ENCODE data around the gene ZEB2. TPM values are rescaled to one million over a fixed set of nuclear protein-coding genes. Genes with fewer than 3 reads are reported as not detected.

The ZEB2 gene
- total RNA-seq, 6 experiments from 2014 or later = 13.5 to 35.9 (median 21.7) TPM

DNA sequence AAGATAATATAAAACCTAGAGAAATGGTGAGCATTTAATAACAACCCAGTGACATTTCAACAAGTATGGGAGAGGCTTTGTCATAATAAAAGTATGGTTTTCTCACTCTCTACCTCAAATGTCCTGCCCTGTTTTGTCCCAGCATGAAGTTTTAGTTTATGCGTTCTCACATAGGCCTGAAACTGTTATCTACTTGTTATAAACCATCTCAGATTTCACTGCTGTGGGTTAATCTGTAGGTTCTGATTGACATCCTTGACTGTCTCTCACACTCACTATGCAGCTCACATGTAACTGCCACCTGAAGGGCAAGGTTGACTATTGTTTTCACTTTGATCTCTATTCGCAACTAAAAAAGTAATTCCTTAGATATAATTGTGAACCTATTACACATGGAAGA, 44.9 kb downstream of the ZEB2 start:
- ATAC-seq (no peak), DNase-seq (no peak)
- no peak overlapping the region for H3K4me3 ChIP-seq
- intact Hi-C loops (cut with DNase I) = no loop called here
- no peaks in the 10 kb centered on the region for H3K27me3 ChIP-seq
- no peaks in the 10 kb centered on the region for H3K9me3 ChIP-seq
- 50% methylated on average over 2 of the region's 2 CpGs for WGBS (ENCODE audit: insufficient coverage, low coverage, low lambda C conversion rate, missing lambda C conversion rate)
- TF ChIP-seq POLR2A (IDR thresholded peaks at IDR 0.05) (no peak), CTCF (IDR thresholded peaks at IDR 0.05) (no peak)
- H3K4me1 ChIP-seq = no peaks in the 10 kb centered on the region
- no peaks in the 10 kb centered on the region for H3K36me3 ChIP-seq
- H3K27ac ChIP-seq = no peak overlapping the region

DNA sequence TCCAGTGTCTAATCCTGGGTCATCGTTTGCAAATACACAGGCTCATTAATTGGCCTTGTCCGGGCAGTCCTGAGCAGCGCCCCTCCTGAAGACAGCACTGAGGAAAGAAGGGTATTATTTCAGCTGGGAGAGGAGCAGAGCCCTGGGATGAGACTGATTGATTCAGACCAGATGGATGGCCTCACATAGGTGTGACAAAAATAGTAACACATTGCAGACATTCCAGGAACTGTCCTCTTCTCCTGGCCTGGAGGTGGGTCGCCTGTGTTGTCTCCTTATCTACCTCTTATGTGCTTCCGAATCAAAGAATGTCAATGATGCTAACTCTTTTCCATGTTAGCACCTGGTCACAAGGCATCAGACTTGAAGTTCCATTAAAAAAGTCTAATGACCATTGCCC, 45.9 kb downstream of the ZEB2 start:
- H3K4me1 ChIP-seq = no peaks in the 10 kb centered on the region
- no CpG with 5 or more reads among the region's 5 CpGs for WGBS (ENCODE audit: insufficient coverage, low coverage, low lambda C conversion rate, missing lambda C conversion rate)
- ATAC-seq = no peak
- H3K36me3 ChIP-seq = no peaks in the 10 kb centered on the region
- H3K27ac ChIP-seq = no peak overlapping the region
- TF ChIP-seq POLR2A (IDR thresholded peaks at IDR 0.05) (no peak), CTCF (IDR thresholded peaks at IDR 0.05) (no peak)
- intact Hi-C loops (cut with DNase I) = no loop called here
- no peaks in the 10 kb centered on the region for H3K27me3 ChIP-seq
- H3K4me3 ChIP-seq = no peak overlapping the region
- no peaks in the 10 kb centered on the region for H3K9me3 ChIP-seq
- no peak for DNase-seq

DNA sequence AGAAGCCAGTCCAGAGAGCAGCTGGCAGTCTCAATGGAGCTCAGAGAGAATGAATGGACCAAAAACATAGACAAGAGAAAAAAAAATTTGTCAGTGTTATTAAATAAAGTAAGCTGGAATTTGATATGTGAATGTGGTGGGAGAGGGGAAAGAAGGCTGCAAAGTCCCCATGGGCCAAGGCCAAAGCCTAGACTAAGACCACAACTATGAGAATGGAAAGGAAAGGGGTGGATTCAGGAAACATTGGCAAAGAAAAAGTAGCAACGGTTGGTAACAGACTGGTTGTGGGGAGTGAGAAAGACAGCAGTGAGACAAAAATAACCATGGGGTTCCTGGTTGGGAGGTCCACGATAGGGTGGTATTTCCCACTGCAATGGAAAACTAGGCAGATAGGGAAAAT, 47.0 kb downstream of the ZEB2 start:
- no peaks in the 10 kb centered on the region for H3K4me1 ChIP-seq
- H3K27me3 ChIP-seq = no peaks in the 10 kb centered on the region
- TF ChIP-seq CTCF (IDR thresholded peaks at IDR 0.05) (no peak), POLR2A (IDR thresholded peaks at IDR 0.05) (no peak)
- H3K9me3 ChIP-seq = no peaks in the 10 kb centered on the region
- H3K36me3 ChIP-seq = no peaks in the 10 kb centered on the region
- DNase-seq (no peak), ATAC-seq (no peak)
- H3K4me3 ChIP-seq = no peak overlapping the region
- 35% methylated on average over 2 of the region's 2 CpGs for WGBS (ENCODE audit: insufficient coverage, low coverage, low lambda C conversion rate, missing lambda C conversion rate)
- no peak overlapping the region for H3K27ac ChIP-seq
- intact Hi-C loops (cut with DNase I) = no loop called here

DNA sequence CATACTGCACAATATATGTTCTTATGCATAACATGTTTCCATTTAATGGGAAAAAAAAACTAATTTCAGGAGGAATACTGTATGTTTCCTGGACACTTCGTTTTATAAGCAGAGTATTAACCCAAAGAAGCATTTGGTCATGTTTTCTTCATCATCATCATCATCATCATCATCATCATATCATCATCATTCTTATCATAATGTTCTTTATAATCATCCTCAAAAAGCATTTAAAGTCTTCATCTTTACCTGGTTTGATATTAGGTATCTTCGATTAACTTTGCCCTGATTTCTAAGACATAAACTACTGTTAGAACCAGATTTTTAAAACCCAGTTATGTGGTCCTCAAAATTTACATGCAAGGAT, 47.9 kb downstream of the ZEB2 start:
- Histone ChIP-seq H3K4me1 (no peaks in the 10 kb centered on the region), H3K4me3 (no peak overlapping the region), H3K27me3 (no peaks in the 10 kb centered on the region), H3K9me3 (no peaks in the 10 kb centered on the region), H3K36me3 (no peaks in the 10 kb centered on the region), H3K27ac (no peak overlapping the region)
- TF ChIP-seq CTCF (IDR thresholded peaks at IDR 0.05) = no peak
- no peak for TF ChIP-seq POLR2A (IDR thresholded peaks at IDR 0.05)
- ATAC-seq (no peak), DNase-seq (no peak)
- intact Hi-C loops (cut with DNase I) = no loop called here
- 35% methylated on average over 2 of the region's 2 CpGs for WGBS (ENCODE audit: insufficient coverage, low coverage, low lambda C conversion rate, missing lambda C conversion rate)
